GM21528 (cell line): ENCODE measurements around the gene CBR3.

Experiments
- ATAC-seq: cut with Tn5 transposase; IDR thresholded peaks from one replicate; pipeline ENCODE4 v1.9.1; 2021; ENCODE audit warnings: mild to moderate bottlenecking, moderate library complexity; ENCODE audit not compliant: unreplicated experiment, low FRiP score

CBR3 gene

GRCh38 chr21:36149788-36150711, 15.2 kb downstream of the CBR3 start:
- no peak for ATAC-seq

GRCh38 chr21:36155603-36156338, 20.9 kb downstream of the CBR3 start:
- ATAC-seq = no peak

GRCh38 chr21:36156339-36156814, 21.5 kb downstream of the CBR3 start:
- peak; percentile 90 for ATAC-seq

GRCh38 chr21:36156815-36157670, 22.2 kb downstream of the CBR3 start, which contains the start of gene DOP1B:
Gene DOP1B (plus strand): TSS chr21:36156824. CDS start chr21:36164734, 7,910 bp downstream.
- peak; percentile 25 for ATAC-seq

GRCh38 chr21:36159356-36159921, 24.6 kb downstream of the CBR3 start:
- ATAC-seq = no peak

GRCh38 chr21:36160850-36161178, 25.9 kb downstream of the CBR3 start:
- no peak for ATAC-seq

- no peak for ATAC-seq
Measured at GRCh38 chr21:36162631-36163030, 27.8 kb downstream of the CBR3 start.

GRCh38 chr21:36163750-36164741, 29.2 kb downstream of the CBR3 start:
- ATAC-seq = no peak

GRCh38 chr21:36165356-36165755, 30.5 kb downstream of the CBR3 start:
- no peak for ATAC-seq

- no peak for ATAC-seq
Measured at GRCh38 chr21:36166705-36167104, 31.8 kb downstream of the CBR3 start.

- ATAC-seq = no peak
Measured at GRCh38 chr21:36167541-36167940, 32.7 kb downstream of the CBR3 start.

GRCh38 chr21:36169470-36170128, 34.7 kb downstream of the CBR3 start:
- no peak for ATAC-seq

GRCh38 chr21:36170823-36171222, 35.9 kb downstream of the CBR3 start:
- ATAC-seq = no peak

GRCh38 chr21:36171336-36171735, 36.5 kb downstream of the CBR3 start:
- no peak for ATAC-seq

- ATAC-seq = no peak
Measured at GRCh38 chr21:36171741-36172331, 37.0 kb downstream of the CBR3 start.

GRCh38 chr21:36174780-36175179, 39.9 kb downstream of the CBR3 start:
- ATAC-seq = no peak

GRCh38 chr21:36175771-36176565, 41.1 kb downstream of the CBR3 start:
- ATAC-seq = no peak
